HepG2 (cell line): ENCODE results near the gene SCAMP3. TPM values are rescaled to one million over a fixed set of nuclear protein-coding genes. Genes with fewer than 3 reads are reported as not detected.

Experiments
- BRCA1 ChIP-seq: sonication (generic); formaldehyde crosslinking; IDR thresholded peaks from 2 replicates; pipeline ENCODE4 v1.4.0; 2020; ENCODE audit warnings: missing genetic modification reagents
- IRF2 ChIP-seq: IDR thresholded peaks from 2 replicates; pipeline ENCODE4 v1.6.1; 2018; ENCODE audit warnings: missing genetic modification reagents, missing compliant biosample characterization
- KIAA2018 ChIP-seq: sonication (generic); formaldehyde crosslinking; IDR thresholded peaks from 2 replicates; pipeline ENCODE4 v1.5.0; 2020; ENCODE audit warnings: mild to moderate bottlenecking, missing genetic modification reagents, borderline replicate concordance
- MTERF4 ChIP-seq: sonication (generic); formaldehyde crosslinking; IDR thresholded peaks from 2 replicates; pipeline ENCODE4 v1.8.0; 2023; ENCODE audit warnings: mild to moderate bottlenecking, missing genetic modification reagents
- MYPOP ChIP-seq: sonication (generic); formaldehyde crosslinking; IDR thresholded peaks from 2 replicates; pipeline ENCODE4 v1.8.1; 2023; ENCODE audit warnings: mild to moderate bottlenecking, moderate library complexity, missing genetic modification reagents
- STAG1 ChIP-seq: sonication (generic); formaldehyde crosslinking; IDR thresholded peaks from 2 replicates; pipeline ENCODE4 v1.4.0; 2020; ENCODE audit warnings: missing genetic modification reagents
- STAT6 ChIP-seq: sonication (generic); formaldehyde crosslinking; IDR thresholded peaks from 2 replicates; pipeline ENCODE4 v1.4.0; 2020; ENCODE audit warnings: missing genetic modification reagents, mild to moderate bottlenecking, borderline replicate concordance
- TEAD2 ChIP-seq: sonication (generic); formaldehyde crosslinking; IDR thresholded peaks from 2 replicates; pipeline ENCODE4 v1.9.0; 2021; ENCODE audit warnings: missing genetic modification reagents
- TIGD3 ChIP-seq: sonication (generic); formaldehyde crosslinking; IDR thresholded peaks from 2 replicates; pipeline ENCODE4 v1.5.1; 2020; ENCODE audit warnings: mild to moderate bottlenecking, missing genetic modification reagents, borderline replicate concordance
- ZBTB44 ChIP-seq: sonication (generic); formaldehyde crosslinking; IDR thresholded peaks from 2 replicates; pipeline ENCODE4 v1.4.0; 2020; ENCODE audit warnings: missing genetic modification reagents
- ZNF816 ChIP-seq: sonication (generic); formaldehyde crosslinking; IDR thresholded peaks from 2 replicates; pipeline ENCODE4 v1.8.0; 2022; ENCODE audit warnings: missing genetic modification reagents, mild to moderate bottlenecking, borderline replicate concordance
- polyA plus RNA-seq, 8 experiments: library from polyadenylated mRNA; depleted of rRNA in 3 of 8; stranded (reverse) in 7 of 8; unstranded in 1 of 8; fragments of >200 nt; fragmentation: Illumina TruSeq in 4 of 8; extraction: Trizol in 4 of 8; gene quantifications; 2 replicates each; pipeline versions ENCODE4 v1.2.1 to v1.2.3, GENCODE V29; 2011 to 2016; ENCODE audit warnings: low read depth in 4 of 8, missing spikeins in 1 of 8, mixed read lengths in 1 of 8; ENCODE audit not compliant: insufficient read depth in 1 of 8
- total RNA-seq, 5 experiments: library from RNA; depleted of rRNA; stranded (reverse); fragments of >200 nt; fragmentation: Illumina TruSeq; extraction: Trizol; gene quantifications; 2 replicates each; pipeline ENCODE4 v1.2.3, GENCODE V29; 2016; ENCODE audit warnings: low read depth in 1 of 5

SCAMP3 gene
- total and polyA plus RNA-seq, 2 of the 13 experiments (the other 11 are each of a cell fraction or from before 2014, with no cell fraction given): 46.8 to 83.3 TPM

GRCh38 chr1:155261852-155262673, at the start of gene SCAMP3 (continued):
- peak; percentile 85; the same call in 1 of the 2 replicates for TF ChIP-seq KIAA2018
- peak; percentile 89; the same call in 1 of the 2 replicates for TF ChIP-seq ZNF816 (CRISPR knock-in tag)
- no peak for TF ChIP-seq ZBTB44 (CRISPR knock-in tag)
- no peak for TF ChIP-seq TEAD2 (CRISPR knock-in tag)
- no peak for TF ChIP-seq STAT6 (CRISPR knock-in tag)
- TF ChIP-seq MTERF4: peak; percentile 68; the same call in 1 of the 2 replicates
- TF ChIP-seq TIGD3 (CRISPR knock-in tag): peak; percentile 84; the same call in 1 of the 2 replicates
- TF ChIP-seq STAG1 (CRISPR knock-in tag): no peak
- no peak for TF ChIP-seq BRCA1 (CRISPR knock-in tag)
- peak; percentile 97 for TF ChIP-seq IRF2 (CRISPR knock-in tag)
- peak; percentile 92 for TF ChIP-seq MYPOP (CRISPR knock-in tag)
